EH (cell line): Measurements from ENCODE around the gene KCNK16.

Experiments used
- DNase-seq: peaks from one replicate; pipeline ENCODE4 v3.0.0-alpha.2; 2015; ENCODE audit warnings: low read depth

KCNK16 gene

DNA sequence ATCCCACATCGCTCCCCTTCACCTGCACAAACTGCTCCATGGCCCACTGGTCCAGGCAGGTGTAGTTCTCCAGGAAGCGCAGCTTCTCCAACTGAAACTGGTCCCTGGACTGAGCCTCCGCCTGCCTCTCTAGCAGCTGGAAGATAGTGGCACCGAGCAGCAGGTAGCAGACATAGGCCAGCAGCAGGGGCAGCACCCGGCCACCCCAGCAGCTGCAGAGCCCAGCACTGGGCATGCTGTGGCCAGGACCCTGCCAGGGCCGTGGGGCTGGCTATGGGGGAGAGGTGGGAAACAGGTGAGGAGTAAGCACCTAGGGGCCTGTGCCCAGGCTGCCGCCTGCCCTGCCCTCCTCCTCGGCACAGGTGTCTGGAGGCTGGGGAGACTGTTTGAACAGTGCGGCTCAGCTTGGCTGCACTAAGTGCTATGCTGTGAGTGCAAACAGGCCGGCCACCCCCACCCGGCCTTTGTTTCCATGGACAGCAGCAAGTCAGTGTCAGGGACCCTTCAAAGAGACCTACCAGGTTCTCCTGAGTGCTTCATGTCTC lies at the start of gene KCNK16:
TSS of gene KCNK16 (minus strand) at position 397 of the 545 bp plus-strand sequence. CDS start at position 235, 162 bp downstream.
- no peak for DNase-seq

DNA sequence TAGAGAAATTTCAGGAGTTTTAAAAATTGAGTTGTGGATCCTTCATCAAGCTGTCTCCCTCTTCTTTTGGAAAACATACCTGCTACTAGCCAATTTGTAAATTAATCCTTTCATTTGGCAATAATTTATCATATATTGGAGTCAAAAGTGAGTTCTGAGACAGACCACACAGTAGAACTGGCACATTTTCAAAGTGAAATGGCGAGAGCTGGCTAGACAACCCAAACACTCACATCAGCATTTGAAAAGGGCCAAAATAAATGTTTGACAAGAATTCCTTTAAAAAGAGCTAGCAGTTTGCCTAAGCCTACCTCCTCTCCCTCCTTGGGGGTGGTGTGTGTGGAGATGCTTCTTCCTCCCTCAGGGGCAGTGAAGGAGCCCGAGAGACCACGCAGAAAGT lies 47.9 kb upstream of the KCNK16 start:
- no peak for DNase-seq

DNA sequence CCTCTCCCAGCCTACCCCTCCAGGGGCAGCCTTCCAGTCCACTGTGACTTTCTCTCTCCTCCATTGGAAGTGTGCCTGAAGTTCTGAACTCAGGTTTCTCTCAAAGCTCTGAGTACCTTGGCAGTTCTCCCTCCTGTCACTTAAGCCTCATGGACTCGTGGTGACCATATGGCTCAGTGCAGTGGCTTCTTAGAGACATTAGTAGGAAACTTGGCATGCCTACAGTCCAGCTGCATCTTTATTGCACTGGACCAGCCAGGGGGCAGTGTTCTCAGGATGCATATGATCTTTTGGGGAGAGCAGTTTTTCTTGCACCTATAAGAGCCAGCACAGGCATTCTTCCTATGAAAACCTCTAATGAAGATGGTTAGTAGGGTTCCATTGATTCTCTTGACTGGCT lies 47.5 kb upstream of the KCNK16 start:
- peak; percentile 7 for DNase-seq

DNA sequence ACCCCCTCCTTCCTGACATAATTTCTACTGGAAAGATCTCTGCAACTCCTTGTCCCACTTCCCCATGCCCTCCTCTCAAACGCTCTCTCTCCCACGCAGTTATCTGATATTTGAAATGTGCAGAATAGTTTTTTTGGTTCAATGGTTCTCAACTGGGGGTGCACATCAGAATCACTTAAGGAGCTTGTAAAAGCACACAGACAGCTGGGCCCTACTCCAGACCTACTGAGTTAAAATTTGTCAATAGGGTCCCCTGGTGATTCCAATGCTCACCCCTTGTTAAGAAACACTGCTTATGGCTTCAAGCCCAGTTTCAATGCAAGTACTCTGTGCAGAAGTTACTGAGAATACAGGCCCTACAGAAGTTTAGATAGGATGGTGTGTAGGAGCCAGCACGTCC lies 45.2 kb upstream of the KCNK16 start:
- no peak for DNase-seq

GRCh38 chr6:39366931-39367618 lies 44.6 kb upstream of the KCNK16 start:
- DNase-seq, result peak; percentile 13

DNA sequence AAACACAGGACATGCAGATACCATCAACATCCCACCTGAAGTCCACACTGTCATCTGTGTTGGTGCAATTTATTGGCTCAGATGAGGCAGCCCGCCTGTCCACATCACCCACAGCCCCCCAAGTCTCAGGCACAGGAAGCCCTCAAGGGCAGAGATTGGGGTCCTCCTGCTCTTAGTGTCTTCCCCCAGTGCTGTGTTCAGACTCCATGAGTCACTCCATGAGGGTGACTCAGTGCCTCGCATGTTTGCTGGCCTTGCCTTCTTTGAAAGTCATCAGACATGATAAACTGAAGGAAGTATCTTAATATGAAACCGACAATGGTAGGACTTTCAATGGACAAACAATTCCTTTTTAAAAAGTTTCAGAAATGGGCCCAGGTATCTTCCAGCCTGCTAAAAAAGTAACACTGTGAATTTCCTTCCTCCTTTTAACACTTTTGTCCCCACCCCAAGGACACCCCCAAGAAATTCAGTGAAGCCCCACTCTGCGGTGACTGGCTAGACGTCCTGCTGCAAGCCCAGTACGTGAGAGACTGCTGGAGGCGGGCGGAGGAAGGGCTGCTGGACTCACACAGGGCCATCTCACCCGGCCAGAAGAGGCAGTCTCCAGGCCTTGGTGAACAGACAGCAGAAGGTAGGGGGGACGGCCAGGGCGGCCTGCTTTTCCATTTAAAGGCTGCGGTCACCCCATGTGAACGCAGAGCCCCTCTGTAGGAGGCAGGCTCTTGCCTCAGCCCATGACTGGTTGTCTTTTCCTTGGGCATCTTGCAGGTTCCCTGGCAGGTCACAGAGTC lies 43.0 kb upstream of the KCNK16 start:
- DNase-seq, result peak; percentile 80

DNA sequence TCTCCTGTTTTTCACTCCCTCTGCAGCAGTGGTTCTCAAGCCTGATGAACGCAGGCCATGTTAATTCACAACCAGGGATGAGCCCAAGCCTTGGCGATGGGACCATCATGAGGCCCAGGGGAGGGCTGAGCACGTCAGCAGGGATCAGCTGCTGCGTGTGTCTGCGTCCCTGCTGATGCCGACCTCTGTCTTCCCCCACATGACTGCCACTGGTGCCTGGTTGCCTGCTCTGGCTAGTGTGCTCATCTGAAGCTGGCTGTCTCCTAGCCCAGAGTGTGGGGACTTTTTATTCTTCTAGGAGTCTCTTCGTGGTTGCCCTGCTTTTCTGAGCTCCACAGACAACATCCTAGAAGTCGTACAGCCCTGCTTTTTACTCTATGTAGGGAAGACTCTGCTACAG lies 40.8 kb upstream of the KCNK16 start:
- no peak for DNase-seq

- peak; percentile 68 for DNase-seq
These were observed 40.0 kb upstream of the KCNK16 start for GRCh38 chr6:39362487-39362865.

- DNase-seq, result peak; percentile 71
These were observed 39.4 kb upstream of the KCNK16 start for GRCh38 chr6:39361657-39362486.

GRCh38 chr6:39360378-39360777 lies 37.9 kb upstream of the KCNK16 start:
- no peak for DNase-seq

GRCh38 chr6:39357998-39358686 lies 35.6 kb upstream of the KCNK16 start:
- peak; percentile 70 for DNase-seq

DNA sequence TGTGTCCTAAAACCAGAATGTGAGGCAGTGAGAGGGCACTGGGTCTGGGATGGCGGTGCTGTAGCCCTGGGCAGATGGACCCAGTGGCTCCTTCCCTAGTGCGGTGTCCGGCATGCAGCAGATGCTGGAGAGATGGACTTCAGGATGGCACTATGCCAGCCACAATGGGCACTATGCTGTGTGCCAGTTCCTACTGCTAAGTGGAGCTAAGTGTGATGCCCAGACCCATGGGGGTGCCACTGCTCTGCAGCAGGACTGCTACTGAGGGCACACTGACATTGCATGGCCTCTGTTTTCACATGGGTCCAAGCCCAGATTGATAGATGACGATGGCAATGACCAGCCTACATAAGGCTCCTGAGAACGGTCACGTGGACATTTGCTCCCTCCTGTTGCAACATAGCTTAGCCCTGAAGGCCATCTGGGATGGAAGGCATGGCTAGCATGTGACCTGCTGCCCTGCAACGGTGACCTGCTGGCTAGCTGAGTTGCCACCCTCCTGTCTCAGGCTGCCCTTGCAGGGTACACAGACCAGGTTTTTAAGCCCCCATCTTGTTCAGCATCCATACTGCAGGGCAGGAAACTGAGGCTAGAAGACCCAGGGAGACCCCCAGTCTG lies 31.3 kb upstream of the KCNK16 start:
- no peak for DNase-seq

DNA sequence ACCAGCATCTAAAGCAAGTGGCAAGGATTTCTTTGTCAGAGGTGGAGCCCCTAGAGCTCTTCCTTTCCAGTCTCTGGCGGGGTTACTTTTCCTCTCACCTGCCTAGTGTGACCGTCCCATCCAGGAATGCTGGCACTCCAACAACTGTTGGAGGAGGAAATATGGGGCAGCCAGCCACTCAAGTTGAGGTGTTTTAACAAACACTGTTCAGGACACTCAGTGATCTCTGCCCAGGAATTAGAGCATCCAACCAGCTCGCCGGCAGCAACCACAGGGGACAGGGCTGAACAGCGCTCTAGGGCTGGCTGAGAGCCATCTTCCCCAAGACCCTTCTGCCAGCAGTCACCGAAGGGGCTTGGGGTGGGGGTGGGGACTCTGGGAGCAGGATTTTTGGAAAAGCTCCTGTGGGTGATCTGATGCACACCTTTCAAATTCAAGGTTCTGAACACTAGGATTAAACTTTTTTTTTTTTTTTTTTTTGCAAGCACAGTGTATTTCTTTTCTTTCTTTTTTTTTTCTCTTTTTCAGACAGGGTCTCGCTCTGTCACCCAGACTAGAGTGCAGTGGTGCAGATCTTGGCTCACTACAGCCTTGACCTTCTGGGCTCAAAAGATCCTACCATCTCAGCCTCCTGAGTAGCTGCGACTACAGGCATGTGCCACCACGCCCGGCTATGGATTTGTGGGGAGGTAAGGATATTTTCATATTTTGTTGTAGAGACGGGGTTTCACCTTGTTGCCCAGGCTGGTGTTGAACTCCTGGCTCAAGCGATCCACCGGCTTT lies 28.4 kb upstream of the KCNK16 start:
- DNase-seq, result no peak

DNA sequence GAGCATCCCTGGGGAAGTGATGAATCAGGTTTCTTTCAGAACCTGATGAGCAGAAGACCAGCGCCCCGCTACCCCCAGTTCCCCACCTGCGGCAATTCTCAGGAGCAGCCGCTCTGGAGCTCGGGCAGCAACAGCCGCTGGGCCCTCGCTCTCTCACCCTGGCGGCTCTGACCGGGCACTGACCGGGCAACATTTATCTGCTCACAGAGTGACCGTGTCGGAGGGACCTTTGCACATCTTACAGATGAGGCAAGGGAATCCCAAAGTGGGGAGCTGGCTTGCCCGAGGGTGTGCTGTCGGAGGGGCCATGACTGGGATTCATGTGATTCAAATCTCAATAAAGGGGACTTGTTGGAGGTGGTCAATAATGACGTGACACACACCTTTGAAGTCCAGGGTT lies 26.2 kb upstream of the KCNK16 start:
- no peak for DNase-seq

- peak; percentile 70 for DNase-seq
These were observed 25.5 kb upstream of the KCNK16 start for GRCh38 chr6:39347906-39348585.

DNA sequence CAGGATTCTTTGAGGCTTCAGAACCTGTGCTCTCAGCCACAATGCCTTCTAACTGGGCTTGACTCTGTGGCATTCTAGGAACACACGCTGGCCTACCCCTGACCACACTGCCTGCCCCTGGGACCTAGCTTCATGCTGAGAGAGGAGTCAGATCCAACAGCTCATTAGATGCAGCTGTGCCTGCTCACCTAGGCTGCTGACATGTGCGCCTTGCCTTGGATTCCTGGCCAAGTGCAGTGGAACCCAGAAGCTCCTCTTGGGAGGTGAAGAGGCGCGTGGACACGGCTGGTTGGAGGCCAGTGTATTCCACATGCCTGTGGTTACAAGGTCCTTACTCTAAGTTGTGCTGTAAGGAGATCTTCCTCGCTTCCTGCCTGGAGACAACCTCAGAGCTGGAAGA lies 24.7 kb upstream of the KCNK16 start:
- DNase-seq, result no peak

DNA sequence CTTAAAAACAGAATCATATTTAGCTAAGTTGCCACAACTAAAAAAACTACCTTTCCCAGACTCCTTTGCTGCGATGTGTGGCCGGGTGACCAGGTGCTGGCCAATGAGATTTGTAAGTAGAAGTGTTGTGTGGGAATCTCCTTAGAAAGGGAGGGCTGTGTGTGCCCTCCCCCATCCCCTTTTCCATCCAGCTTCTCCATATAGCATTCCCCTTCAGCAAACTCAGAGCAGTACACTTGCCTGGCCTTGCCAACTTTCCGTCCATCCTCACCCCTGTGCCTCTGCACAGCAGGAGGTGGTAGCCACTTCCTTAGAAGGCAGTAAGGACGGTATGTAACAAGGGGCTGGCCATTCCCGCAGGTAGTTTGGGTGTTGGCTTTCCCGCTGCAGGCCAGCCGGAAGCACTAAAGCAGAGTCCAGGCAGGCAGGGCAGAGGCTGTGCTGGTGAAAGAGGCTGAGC lies 22.3 kb upstream of the KCNK16 start:
- DNase-seq, result no peak

GRCh38 chr6:39343396-39343870 lies 20.9 kb upstream of the KCNK16 start:
- DNase-seq, result no peak

DNA sequence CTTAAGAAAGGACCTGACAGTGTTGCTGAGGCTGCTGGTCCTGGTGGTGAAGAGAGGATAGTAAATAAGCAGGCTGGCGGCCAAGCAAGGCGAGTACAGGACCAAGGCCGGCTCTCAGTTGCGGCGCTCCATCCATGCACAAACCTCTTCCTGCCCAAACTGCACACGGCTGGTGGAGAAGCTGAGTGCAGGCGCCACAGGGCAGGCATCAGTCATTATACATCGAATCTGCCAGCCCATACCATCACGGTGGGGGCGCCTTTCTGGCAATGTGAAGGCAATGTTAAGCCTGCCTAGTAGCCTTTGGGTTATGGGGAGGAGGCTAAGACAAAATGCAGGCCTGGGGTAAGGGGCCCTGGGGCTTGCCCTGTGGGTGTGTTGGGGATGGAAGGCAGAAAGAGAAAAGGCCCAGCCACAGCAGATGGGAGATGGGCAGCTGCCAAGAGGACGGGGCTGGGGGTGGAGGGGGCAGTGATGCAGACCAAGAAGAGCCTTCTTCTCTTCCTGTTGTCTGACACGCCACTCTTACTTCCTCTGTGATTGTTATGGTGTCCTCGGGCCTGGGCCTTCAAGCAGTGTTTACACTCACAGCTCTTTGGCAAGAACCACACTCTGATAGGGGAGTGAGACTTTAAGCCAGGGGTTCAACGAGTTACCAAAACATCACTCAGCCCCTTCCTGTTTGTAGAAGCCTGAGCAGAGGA lies 20.3 kb upstream of the KCNK16 start:
- no peak for DNase-seq
